Measurements from ENCODE around the gene MIGA2.

The MIGA2 gene

DNA sequence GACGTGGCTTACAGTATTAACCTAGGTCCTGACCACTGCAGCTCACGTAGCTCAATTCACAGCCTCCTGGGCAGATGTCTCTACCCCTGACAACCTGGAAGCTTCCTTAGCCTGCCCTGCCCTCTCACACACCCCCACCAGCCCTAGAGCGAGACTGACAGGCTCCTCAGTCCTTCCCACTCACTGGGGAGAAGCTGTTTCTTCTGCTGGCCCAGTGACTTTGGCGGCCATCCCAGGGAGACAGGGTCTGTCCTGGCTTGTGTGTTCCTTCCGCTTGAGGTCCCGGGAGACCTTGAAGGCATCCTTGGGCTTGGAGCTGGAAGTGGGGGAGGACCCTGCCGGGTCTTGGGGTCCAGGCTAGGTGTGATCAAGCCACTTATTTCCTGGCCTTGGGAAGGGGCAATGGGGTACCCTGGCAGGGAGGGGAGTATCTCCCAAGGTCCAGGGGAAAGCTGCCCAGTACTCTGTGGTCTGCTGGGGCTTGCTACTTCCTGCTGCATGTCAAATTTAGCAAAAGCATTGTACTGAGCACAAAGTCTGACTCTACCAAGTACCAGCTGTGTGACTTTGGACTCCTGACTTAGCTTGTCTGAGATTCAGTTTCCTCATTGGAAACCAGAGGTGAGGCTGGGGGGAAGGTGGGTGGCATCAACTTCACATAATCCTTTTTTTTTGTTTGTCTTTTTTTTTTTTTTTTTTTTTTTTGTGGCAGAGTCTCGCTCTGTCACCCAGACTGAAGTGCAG lies 1.9 kb downstream of the MIGA2 start:
- DNase-seq: peak in 1 of 4 experiments; percentile 39

DNA sequence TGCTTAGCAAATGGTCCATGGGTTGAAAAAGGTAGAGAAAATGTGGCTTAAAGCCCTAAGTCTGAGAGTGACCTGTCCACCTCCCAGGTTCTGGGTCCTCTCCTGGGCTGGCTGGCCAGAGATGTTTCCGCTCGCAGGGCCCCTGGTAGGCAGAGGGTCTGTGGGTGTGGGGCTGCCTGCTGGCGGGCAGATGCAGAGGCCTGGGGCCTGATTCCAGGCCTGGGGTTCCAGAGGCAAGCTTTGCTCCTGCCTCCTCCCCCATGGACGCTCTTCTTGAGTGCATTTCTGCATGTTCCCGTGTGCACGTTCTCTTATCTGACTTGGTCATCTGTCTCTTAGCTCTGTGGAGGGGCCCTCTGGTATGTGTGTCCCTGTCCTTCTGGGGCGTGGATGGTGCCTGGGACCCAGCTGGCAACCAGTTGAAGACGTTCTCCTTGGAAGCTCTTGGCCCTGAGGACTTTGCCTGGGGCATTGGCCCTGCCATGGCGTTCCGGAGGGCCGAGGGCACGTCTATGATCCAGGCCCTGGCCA lies 3.8 kb downstream of the MIGA2 start:
- no peak for DNase-seq

DNA sequence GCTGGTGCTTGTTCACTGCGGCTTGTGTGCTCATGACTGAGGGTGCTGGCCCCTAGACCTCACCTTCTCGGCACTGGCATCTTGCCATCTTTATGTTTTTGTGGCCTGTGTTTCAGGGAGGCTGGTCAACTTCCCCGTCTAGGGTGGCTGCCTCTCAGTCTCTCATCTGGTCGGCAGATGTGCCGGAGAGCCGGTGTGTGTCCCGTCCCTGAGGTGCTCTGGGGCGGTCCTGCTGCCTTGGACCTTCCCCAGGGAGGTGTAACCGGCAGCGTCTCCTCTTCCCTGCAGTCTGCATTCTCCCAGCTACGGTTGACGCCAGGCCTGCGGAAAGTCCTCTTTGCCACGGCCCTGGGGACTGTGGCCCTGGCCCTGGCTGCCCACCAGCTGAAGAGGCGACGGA lies 5.6 kb downstream of the MIGA2 start:
- DNase-seq: no peak

DNA sequence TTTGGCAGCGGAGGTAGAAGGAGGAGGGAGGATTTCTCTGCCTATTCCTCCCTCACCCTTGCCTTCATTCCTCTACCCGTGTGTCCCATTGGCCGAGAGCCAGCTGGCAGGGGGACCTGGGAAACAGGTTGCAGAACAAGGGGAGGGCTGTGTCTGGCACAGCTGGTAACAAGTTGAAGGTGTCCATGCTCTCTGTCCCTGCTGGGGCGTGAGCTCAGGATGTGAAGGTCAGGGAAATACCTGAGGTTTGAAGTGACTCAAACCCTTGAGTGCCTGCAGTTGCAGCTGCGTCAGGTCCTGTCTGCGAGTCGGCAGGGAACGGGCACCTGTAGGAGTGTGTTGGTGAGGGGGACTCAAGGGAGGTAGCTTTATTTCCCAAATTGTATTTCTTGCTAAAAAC lies 16.2 kb downstream of the MIGA2 start:
- DNase-seq: no peak

DNA sequence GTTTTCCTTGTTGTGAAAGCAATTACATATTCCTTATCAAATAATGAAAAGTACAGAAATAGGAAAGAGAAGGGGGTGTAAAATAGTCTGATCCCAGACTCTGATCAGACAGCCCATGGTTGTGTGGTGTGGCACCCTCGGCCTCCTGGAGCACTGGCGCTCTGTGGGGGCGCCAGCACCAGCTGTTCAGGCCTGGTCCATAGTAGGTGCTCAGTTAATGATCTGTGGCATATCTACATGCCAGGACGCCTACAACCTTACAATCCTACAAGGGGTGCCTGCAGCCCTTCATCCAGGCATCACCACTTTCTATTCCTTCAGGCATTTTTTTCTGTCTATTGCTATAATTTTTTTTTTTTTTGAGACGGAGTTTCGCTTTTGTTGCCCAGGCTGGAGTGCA lies 16.6 kb downstream of the MIGA2 start:
- DNase-seq: no peak

DNA sequence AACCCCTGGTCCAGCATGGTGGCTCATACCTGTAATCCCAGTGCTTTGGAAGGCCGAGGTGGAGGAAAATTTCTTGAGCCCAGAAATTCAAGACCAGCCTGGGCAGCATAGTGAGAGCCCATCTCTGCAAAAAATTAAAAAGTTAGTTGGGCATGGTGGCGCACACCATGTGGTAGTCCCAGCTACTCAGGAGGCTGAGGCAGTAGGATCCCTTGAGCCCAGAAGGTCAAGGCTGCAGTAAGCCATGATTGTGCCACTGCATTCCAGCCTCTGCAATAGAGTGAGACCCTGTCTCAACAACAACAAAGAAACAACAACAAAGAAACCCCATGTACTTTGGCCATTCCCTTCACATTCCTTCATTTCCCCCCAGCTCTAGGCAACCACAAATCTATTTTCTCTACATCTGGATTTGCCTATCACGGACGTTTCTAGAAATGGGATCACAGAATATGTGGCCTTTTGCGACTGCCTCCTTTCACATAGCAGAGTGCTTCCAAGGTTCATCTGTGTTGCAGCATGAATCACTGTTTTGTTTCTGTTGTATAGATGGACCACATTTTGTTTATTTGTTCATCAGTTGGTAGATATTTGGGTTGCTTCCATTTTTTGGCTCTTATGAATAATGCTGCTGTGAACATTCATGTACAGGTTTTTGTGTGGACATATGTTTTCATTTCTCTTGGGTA lies 17.9 kb downstream of the MIGA2 start:
- no peak for DNase-seq

DNA sequence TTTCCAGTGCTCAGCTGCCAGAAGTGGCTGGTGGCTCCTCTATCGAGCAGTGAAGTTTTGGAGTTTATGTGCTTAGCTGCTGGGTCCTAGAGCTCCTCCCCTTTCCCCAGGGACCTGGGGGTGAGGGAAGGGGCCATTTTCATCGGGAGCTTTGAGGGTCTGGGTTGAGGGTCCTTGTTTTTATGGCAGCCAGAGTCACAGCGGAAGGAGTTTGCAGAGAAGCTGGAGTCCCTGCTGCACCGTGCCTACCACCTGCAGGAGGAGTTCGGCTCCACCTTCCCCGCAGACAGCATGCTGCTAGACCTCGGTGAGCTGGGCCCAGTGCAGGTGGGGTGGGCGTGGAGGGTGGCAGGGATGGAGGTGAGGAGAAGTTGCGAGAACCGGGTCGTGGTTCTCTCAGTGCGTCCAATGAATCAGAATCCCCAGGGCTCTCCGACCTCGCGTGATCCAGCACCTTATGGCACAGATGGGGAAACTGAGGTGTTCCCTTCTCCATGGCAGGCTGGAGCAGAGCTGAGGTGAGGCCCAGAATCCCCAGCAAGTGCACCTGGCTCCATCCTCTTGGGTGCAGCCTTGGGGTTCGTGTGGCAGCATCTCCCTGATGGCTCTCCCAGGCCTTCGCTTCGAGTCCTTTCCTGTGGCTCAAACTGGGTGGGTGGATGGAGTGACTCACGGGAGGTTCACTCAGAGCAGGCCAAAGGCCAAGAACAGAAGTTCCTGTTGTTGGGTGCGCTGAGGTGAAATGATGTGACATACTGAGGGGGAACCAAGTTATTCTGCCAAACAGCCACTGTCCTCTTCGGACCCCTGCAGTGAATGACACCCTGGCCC lies 22.8 kb downstream of the MIGA2 start:
- DNase-seq: peak; percentile 69 to 89 (median 82)

DNA sequence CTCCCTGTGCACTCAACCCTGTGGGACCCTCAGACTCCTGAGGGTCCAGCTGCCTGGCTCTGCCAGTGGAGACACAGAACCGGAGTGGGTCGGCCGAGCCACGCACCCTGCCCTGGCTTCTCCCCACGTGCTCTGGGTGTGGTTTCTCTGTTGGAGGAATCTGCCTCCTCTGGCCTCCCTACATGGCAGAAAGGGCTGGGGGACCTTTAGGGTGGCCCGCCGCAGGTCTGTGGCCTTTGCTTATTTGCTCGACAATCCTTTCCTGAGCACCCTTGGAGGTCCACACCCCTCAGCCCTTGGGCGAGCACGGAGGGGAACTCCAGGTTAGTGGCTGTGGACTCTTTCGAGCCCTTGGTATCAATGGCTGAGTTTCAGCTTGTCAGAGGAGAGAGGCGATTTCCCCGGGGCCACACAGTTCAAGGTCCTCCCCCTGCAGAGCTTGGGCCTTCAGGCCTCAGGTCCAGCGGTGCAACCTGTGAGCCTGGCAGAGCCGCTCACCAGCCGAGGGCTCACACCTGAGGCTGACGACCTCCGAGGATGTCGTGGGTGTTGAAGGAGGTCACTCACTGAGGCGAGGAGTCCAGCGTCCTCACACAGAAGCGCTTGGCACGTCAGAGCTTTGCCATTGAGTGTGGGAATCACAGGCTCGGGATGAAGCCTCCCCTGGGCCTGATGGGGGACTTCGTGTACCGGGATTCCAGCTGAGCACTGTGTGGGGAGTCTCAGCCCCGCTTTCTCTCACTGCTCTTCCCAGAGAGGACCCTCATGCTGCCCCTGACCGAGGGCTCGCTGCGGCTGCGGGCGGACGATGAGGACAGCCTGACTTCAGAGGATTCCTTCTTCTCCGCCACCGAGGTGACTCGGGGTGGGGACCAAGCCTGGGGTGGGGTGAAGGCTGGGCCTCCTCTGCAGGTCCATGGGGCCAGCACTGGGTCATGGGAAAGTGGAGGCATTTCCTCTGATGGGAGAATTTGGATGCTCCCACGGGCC lies 23.7 kb downstream of the MIGA2 start:
- no peak for DNase-seq

DNA sequence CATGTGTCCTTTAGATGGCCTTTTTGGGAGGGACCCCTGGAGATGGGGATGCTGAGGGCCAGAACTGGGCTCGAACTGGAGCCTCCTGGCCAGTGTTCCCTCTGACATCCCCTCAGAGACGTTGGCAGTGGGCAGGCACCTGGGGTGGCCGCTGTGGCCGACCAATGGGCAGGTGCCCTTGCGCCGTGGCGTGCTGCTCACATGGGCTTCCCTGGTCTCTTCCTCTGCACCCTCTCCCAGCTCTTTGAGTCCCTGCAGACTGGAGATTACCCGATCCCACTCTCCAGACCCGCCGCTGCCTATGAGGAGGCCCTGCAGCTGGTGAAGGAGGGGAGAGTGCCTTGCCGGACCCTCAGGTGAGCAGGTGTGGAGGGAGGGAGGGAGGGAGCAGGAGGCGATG lies 24.6 kb downstream of the MIGA2 start:
- DNase-seq: no peak

DNA sequence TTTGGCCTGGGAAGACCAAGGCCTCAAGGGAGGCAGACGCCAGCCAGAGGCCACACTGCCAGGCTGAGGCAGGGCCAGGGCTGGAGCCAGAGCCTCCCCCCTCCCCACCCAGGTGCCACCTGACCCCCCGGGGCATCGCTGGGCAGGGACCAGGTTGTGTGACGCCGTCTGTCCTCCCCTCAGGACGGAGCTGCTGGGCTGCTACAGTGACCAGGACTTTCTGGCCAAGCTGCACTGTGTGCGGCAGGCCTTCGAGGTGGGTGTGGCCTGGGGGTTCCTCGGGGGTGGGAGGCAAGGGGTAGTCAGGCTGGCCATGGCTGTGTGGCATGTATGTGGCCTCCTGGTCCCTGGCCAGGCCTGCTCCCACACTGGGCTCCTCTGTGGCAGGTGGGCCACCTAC lies 26.6 kb downstream of the MIGA2 start:
- no peak for DNase-seq

DNA sequence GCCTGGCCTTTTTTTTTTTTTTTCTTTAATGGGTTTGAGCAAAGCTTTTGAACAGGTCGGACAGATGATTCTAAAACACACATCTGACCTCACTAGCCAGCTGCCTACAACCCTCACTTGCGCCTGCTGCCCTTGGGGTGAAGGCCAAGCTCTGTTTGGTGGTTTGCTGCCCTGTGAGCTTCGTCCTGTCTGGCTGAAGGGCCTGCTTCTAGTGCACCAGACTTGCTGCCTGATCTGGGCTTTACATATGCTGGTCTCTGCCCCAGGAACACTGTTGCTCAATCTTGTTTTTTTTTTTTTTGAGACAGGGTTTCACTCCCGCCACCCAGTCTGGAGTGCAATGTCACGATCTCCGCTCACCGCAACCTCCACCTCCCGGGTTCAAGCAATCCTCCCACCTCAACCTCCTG lies 28.1 kb downstream of the MIGA2 start:
- DNase-seq: no peak

DNA sequence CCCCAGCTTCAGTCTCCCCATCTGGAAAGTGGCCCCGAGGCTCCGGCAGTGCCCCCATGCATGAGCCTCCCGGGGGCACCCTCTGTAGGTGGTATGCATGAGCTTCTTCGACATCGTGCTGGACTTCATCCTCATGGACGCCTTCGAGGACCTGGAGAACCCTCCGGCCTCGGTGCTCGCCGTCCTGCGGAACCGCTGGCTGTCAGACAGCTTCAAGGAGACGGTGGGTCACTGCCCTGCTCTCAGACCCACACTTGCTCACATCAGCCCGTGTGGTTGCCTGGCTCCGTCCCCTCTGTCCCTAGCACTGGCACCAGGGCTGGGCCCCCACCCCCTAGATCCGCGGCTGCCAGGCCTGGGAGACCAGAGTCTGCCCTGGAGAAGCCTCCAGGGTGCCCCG lies 31.7 kb downstream of the MIGA2 start:
- DNase-seq: no peak

DNA sequence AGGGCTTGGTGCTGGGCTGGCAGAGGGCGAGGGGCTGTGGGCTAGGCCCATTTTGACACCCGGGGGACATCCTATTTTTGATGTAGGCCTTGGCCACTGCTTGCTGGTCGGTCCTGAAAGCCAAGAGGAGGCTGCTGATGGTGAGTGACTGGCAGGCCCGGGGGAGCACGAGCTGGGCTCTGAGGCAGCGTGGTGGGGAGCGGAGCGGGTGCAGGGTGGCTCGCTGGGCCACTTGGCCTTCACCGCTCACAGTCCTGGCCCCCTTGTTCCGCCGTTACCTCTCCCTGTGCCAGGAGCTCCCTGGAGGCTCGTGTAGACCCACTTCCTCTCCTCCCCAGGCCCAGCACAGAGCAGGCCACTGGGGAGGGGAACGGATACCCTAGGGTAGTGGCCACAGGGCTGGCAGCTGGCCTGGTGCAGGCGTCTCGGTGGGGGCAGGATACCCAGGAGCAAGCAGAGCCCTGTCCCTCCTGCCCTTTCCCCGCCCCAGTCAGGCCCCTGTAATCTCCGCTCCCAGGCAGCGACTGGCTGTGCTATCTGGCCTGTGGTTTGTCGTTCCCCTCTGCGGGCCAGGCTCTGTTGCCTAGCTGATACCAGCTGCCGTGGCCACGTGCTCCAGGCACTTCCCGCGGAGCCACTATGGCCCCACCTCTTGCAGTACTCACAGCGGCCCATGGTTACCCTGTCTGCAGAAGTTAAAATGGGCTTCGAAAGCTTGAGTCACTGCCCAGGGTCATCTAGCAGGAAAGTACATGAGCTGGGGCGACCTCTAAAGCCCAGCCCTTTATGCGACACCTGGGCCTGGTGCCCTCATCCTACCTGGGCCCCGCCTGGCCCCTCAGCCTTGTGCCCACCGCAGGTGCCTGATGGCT lies 32.8 kb downstream of the MIGA2 start:
- peak; percentile 87 to 94 (median 92) for DNase-seq

DNA sequence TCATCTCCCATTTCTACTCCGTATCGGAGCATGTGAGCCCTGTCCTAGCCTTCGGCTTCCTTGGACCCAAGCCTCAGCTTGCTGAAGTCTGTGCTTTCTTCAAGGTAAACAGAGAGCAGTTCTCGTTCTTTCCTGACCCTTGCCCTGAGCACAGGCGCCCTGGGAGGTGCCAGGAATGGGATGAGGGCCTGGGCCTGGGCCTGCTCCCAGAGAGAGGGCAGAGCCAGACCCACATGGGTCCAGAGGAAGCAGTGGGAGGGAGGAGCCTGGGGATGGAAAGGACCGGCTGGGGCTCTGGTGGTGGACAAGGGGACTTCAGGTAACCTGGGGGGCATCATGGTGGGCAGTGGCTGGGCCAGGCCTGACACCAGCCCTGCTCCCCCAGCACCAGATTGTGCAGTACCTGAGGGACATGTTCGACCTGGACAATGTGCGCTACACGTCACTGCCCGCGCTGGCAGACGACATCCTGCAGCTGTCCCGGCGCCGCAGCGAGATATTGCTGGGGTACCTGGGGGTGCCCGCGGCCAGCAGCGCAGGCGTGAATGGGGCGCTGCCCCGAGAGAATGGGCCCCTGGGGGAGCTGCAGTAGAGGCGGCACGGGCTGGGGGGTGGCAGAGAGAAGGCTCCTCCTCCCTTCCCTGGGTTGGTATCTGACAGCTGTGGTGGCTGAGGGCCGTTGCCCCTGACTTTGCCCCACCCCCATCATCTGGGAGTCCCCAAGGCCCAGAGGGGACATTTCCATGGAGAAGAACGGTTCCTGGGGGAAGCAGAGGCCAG lies 33.6 kb downstream of the MIGA2 start:
- DNase-seq: no peak

DNA sequence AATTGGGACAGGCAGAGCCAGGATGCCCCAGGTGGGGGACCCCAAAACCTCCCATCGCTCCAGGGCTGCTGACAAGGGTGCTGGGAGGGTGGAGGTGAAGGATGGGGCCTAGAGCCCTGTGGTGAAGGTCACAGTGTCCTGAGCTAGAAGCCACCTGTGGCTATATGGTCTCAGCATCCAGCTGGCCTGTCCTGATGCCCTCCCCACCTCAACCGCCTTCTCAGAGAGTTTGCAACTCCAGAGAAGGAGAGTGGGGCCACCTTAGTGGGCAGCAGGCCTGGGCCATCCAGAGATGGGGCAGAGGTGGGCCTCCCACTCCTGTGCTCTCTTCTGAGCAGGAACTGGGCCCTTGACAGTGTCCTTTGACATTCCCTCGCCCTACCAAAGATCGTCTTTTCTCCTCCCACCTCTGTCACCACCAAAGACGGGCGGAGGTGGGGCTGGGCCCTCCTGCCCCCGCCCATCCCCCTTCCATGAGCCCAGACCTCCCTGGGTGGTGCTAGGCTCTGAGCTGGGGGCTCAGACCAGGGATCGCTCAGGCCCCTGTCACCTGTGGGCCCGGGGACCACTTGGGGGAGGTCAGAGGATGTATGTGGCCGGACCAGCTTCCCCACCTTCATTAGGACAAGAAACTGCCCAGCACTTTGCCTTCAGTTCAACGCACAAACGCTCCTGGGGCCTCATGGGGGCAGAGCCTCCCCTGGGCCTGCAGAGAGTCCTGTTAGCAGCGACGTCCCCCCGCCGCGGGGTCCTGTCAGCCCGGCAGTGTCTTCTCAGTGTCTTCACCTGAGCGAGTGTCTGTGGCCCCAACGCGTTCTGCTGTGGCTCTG lies 34.5 kb downstream of the MIGA2 start:
- DNase-seq: no peak

DNA sequence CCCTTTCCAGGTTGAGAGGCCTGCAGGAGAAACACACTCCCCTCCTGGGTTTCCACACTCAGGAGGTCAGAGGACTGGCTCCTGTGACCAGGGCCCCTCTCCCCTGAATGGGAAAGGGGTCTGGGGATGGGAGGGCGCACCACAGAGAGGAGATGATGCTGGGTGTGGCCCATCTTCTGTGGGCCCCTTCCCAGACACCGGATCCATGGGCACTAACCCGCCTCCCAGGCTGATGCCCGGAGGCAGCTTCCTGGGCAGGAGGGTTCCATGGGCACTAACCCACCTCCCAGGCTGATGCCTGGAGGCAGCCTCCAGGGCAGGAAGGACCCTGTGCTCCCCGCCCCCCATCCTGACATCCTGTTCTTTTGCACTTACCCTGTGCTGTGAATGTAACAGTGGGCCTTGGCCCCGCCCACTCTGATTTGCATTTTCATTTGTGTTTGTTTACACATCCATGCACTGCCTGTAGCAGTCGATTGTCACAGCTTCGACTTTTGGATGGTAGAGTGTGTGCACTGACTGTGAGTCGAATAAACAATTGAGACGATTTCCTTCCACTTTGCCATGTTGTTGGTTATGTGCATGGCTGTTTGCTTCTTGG lies 35.2 kb downstream of the MIGA2 start:
- no peak for DNase-seq

DNA sequence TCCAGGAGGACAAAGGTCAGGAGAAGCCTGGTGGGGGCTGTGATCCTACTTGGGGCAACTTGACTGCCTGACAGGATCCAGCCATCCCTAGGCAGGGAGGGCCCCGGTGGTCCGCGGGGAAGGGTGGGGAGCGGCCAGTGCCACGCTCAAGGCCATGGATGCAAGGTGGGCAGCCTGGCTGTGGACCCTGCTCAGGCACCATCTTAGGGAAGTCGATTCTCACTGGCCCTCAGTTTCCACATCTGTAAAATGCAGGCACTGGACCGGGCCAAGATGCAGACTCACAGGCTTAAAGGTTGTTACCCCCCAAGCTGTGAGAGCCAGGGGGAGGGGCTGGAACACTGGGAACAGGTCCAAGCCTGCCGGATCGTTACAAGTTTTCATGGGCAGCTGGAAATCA lies 35.7 kb downstream of the MIGA2 start:
- no peak for DNase-seq

DNA sequence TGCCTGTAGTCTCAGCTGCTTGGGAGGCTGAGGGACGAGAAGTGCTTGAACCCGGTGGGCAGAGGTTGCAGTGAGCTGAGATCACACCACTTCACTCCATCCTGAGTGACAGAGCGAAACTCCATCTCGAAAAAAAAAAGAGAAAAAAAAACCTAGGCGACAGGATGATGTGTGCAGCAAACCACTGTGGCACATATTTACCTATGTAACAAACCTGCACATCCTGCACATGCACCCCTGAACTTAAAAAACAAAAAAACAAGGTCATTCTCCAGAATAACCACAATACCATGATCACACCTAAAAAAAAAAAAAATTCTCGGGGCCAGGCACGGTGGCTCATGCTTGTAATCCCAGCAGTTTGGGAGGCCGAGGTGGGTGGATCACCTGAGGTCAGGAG lies 37.0 kb downstream of the MIGA2 start:
- DNase-seq: no peak

DNA sequence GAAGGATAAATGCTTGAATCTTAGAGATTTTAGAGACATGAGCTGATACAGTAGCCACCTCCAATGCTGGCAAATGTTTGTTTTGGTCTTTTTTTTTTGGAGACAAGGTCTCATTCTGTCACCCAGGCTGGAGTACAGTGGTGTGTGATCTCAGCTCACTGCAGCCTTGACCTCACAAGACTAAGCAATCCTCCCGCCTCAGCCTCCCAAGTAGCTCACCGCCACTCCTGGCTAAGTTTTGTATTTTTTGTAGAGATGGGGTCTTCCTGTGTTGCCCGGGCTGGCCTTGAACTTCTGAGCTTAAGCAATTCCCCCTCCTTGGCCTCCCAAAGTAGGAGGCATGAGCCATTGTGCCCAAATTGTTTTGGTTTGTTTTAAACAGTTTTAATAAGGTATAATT lies 37.7 kb downstream of the MIGA2 start:
- DNase-seq: no peak

All from suppressor macrophage (primary cell).